Smooth muscle cell (in vitro differentiated cells): ENCODE data around the gene TMEM44. TPM values are rescaled to one million over a fixed set of nuclear protein-coding genes. Genes with fewer than 3 reads are reported as not detected.

ENCODE experiments used
- DNase-seq: peaks from one replicate; lab custom pipeline; 2025; ENCODE audit not compliant: unreplicated experiment; lab: John Stamatoyannopoulos, UW
- H2AFZ ChIP-seq: fragments of 200-600 bp; sonication (generic); 2 replicates; pipeline ENCODE4 v1.6.0; 2016; ENCODE audit warnings: antibody characterized with exemption, low read depth, mild to moderate bottlenecking
- H3F3A ChIP-seq: fragments of 200-600 bp; sonication (generic); 2 replicates; pipeline ENCODE4 v1.6.0; 2017; ENCODE audit warnings: antibody characterized with exemption, low read depth
- H3K27ac ChIP-seq: fragments of 200-600 bp; sonication (generic); 2 replicates; pipeline ENCODE4 v1.5.1; 2016; ENCODE audit warnings: low read depth, mild to moderate bottlenecking
- H3K27me3 ChIP-seq: fragments of 200-600 bp; sonication (generic); 2 replicates; pipeline ENCODE4 v1.6.1; 2016; ENCODE audit warnings: low read depth, mild to moderate bottlenecking
- H3K36me3 ChIP-seq: fragments of 200-600 bp; sonication (generic); 2 replicates; pipeline ENCODE4 v1.5.1; 2016; ENCODE audit warnings: low read depth
- H3K4me1 ChIP-seq: fragments of 200-600 bp; sonication (generic); 2 replicates; pipeline ENCODE4 v1.5.1; 2016; ENCODE audit warnings: low read depth
- H3K4me2 ChIP-seq: fragments of 200-600 bp; sonication (generic); 2 replicates; pipeline ENCODE4 v1.6.0; 2016; ENCODE audit warnings: mild to moderate bottlenecking
- H3K4me3 ChIP-seq: fragments of 200-600 bp; sonication (generic); 2 replicates; pipeline ENCODE4 v1.5.1; 2016; ENCODE audit warnings: mild to moderate bottlenecking
- H3K79me2 ChIP-seq: fragments of 200-600 bp; sonication (generic); 2 replicates; pipeline ENCODE4 v1.6.0; 2016; ENCODE audit warnings: low read depth, mild to moderate bottlenecking
- H3K9ac ChIP-seq: fragments of 200-600 bp; sonication (generic); 2 replicates; pipeline ENCODE4 v1.6.0; 2016; ENCODE audit warnings: low read depth
- H3K9me3 ChIP-seq: fragments of 200-600 bp; sonication (generic); replicated peaks from 2 replicates; pipeline ENCODE4 v1.5.1; 2016; ENCODE audit warnings: low read depth
- H4K20me1 ChIP-seq: fragments of 200-600 bp; sonication (generic); 2 replicates; pipeline ENCODE4 v1.6.0; 2016; ENCODE audit warnings: low read depth
- CTCF ChIP-seq: fragments of 200-600 bp; sonication (generic); IDR thresholded peaks from 2 replicates; pipeline ENCODE4 v1.5.1; 2017; ENCODE audit warnings: borderline replicate concordance, mild to moderate bottlenecking, antibody characterized with exemption; ENCODE audit not compliant: insufficient read depth, poor library complexity, severe bottlenecking
- WGBS: methylation state at CpG from one replicate; pipeline ENCODE4 v1.1.7; 2016; ENCODE audit warnings: low lambda C conversion rate; 5-methylcytosine and 5-hydroxymethylcytosine counted together
- polyA plus RNA-seq: library from polyadenylated mRNA; unstranded; fragments of >200 nt; fragmentation: Nextera tagmentation; extraction: Ambion mirVana; gene quantifications from 2 replicates; pipeline ENCODE4 v1.2.1, GENCODE V29; 2016
- total RNA-seq: library from RNA; depleted of rRNA; stranded (reverse); fragments of >200 nt; gene quantifications from 2 replicates; pipeline ENCODE4 v1.2.3, GENCODE V29; 2014

The TMEM44 gene
- total and polyA plus RNA-seq, 2 experiments from 2014 or later, result 12.7 to 18.4 TPM

GRCh38 chr3:194552327-194552949, 80.8 kb downstream of the TMEM44 start:
- no peaks in the 10 kb centered on the region for H4K20me1 ChIP-seq
- H3F3A ChIP-seq, result peaks cover 3% of the 10 kb centered on the region
- no peaks in the 10 kb centered on the region for H3K79me2 ChIP-seq
- H3K36me3 ChIP-seq, result no peaks in the 10 kb centered on the region
- 93% methylated on average over 8 of the region's 8 CpGs for WGBS
- H3K27ac ChIP-seq, result no peak overlapping the region
- H3K4me2 ChIP-seq, result no peak overlapping the region
- no peak for DNase-seq
- TF ChIP-seq CTCF, result no peak
- peaks cover 4% of the 10 kb centered on the region for H3K4me1 ChIP-seq
- H3K4me3 ChIP-seq, result no peak overlapping the region
- H3K27me3 ChIP-seq, result no peaks in the 10 kb centered on the region
- no peak overlapping the region for H3K9ac ChIP-seq
- H3K9me3 ChIP-seq, result no peaks in the 10 kb centered on the region
- no peak overlapping the region for H2AFZ ChIP-seq

GRCh38 chr3:194549853-194550252, 83.4 kb downstream of the TMEM44 start:
- no peak for TF ChIP-seq CTCF
- Histone ChIP-seq H3K36me3 (no peaks in the 10 kb centered on the region), H4K20me1 (no peaks in the 10 kb centered on the region), H3K9ac (no peak overlapping the region), H2AFZ (no peak overlapping the region), H3K79me2 (no peaks in the 10 kb centered on the region), H3K9me3 (no peaks in the 10 kb centered on the region), H3K27ac (peak overlapping the region; percentile 60), H3K4me3 (no peak overlapping the region), H3K4me1 (peaks cover 4% of the 10 kb centered on the region), H3K27me3 (no peaks in the 10 kb centered on the region), H3K4me2 (no peak overlapping the region), H3F3A (peaks cover 3% of the 10 kb centered on the region)
- 96% methylated on average over 9 of the region's 9 CpGs for WGBS
- no peak for DNase-seq

DNA sequence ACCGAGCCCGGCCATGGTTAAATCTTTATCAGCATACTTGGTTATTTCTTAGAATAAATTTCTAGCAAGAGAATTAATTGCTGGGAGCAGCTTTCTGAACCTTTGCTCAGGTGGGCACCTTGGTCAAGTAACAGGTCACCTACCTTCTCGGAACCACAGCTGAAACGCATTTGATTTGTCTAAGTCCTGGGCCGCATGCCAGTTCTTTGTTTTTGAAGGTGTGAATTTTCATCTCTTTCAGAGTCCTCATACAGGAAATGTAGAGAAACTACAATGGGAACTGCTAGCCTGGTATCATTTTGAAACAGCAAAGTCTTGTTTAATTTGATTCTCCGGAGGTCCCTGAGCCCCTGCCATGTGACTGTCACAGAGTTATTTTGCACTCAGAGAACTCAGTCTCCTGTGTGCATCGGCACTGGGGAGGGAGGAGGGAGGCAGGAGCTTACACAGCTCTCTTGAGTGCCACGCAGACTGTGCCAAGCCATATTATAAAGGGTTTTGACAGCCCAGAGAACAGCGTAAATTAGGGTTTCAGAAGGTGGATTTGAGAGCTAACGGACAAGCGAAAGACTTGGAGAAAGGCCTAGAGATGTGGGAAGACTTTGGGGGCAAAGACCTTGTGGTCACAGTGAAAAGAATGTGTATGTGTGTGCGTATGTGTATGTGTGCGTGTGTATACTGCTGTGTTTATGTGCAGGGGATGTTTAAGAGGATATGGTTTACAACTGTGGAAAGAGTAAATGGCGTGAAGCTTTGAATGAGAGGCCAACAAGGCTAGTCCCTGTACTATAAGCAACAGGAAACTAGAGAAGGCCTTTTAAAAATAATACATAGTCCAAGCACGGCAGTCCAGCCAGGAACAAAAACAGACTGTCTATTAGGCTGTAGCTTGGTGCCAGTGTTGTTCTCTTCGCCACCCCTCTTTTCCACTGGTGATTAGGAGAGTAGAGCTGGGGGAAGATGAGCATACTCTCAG, 84.6 kb downstream of the TMEM44 start:
- TF ChIP-seq CTCF, result no peak
- H3K79me2 ChIP-seq, result no peaks in the 10 kb centered on the region
- peaks cover 4% of the 10 kb centered on the region for H3K4me1 ChIP-seq
- H3K4me3 ChIP-seq, result no peak overlapping the region
- DNase-seq, result no peak
- peak overlapping the region; percentile 60 for H3K27ac ChIP-seq
- H3K9me3 ChIP-seq, result no peaks in the 10 kb centered on the region
- no peaks in the 10 kb centered on the region for H4K20me1 ChIP-seq
- no peak overlapping the region for H3K9ac ChIP-seq
- H3F3A ChIP-seq, result peaks cover 3% of the 10 kb centered on the region
- H2AFZ ChIP-seq, result peak overlapping the region; percentile 95
- no peaks in the 10 kb centered on the region for H3K36me3 ChIP-seq
- WGBS, result 75% methylated on average over 16 of the region's 16 CpGs
- H3K4me2 ChIP-seq, result peak overlapping the region; percentile 22
- H3K27me3 ChIP-seq, result no peaks in the 10 kb centered on the region
